NCI-H2196 treated with DMSO at 0.1 percent for 48 hours (cell line): ENCODE measurements around the gene NOX3.

Experiments
- DNase-seq: peaks from one replicate; lab custom pipeline; 2025; ENCODE audit not compliant: unreplicated experiment; lab: John Stamatoyannopoulos, UW

Gene NOX3

GRCh38 chr6:155436981-155437749 lies 18.5 kb downstream of the NOX3 start:
- no peak for DNase-seq

DNA sequence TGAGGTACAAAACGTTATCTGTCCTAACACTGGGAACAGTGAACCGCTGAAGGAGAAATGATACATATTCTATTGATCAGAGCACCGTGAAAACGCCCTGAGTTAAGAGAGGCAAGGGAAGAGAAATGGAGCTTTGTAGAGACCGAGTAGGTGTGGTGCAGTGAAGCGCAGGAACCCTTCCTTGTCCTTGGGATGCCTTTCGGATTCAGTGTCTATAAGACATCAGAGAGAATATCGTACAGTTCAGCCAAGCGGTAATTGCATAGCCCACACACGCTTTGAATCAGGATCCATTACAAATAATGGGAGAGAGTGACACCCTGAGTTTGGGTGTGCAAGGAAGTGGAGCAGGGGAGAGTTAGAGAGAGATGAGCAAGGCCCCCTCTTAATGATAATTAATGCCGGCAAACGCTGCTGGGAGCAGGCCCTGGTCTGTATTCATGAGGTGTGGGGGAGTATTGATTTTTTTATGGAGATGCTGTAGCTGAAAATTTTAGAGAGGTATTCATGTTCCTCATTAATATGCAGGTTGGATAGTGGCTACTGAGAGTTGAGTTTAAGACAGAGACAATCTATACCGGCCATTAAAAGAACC lies 20.7 kb downstream of the NOX3 start:
- no peak for DNase-seq

DNA sequence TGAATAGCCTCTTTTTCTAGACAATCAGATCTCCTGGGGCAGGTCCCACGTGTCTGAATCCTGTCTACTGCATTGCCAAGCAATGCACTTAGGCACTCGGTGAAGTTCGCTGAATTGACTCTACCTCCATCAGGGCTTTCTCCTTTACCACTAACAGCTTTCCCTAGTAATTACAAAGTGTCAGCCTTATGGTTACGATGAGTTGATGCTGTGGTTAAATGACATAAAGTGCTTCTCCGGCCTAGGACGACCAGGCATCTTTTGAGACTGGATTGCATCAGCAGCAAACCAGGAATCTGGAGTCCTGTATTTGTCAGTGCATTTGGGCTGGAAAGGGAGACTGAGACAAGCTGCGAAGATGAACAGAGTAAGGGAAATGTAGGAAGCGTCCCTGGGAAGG lies 21.5 kb downstream of the NOX3 start:
- no peak for DNase-seq

GRCh38 chr6:155432293-155432692 lies 23.3 kb downstream of the NOX3 start:
- DNase-seq = no peak

- no peak for DNase-seq
Measured at GRCh38 chr6:155429321-155429893, 26.2 kb downstream of the NOX3 start.

- no peak for DNase-seq
Measured at GRCh38 chr6:155426408-155426945, 29.2 kb downstream of the NOX3 start.

GRCh38 chr6:155424181-155424580 lies 31.5 kb downstream of the NOX3 start:
- DNase-seq = no peak

GRCh38 chr6:155422635-155423034 lies 33.0 kb downstream of the NOX3 start:
- no peak for DNase-seq

DNA sequence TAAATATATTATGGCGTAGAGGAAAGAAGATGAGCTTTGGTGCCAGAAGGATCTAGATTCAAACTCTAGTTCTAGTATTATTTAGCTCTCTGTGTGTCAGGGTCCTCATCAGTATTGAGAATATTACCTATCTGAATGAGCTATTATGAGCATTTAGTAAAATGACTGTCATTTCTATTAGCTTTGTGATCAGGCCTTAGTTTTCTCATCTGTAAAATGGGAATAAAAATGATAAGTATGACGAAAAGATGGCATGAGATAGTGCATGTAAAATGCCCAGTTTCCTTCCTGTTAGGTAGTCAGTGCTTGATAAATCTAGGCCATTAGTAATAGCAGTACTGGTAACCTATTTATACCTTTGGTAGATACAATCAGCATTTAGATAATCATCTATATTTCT lies 35.1 kb downstream of the NOX3 start:
- DNase-seq = no peak

DNA sequence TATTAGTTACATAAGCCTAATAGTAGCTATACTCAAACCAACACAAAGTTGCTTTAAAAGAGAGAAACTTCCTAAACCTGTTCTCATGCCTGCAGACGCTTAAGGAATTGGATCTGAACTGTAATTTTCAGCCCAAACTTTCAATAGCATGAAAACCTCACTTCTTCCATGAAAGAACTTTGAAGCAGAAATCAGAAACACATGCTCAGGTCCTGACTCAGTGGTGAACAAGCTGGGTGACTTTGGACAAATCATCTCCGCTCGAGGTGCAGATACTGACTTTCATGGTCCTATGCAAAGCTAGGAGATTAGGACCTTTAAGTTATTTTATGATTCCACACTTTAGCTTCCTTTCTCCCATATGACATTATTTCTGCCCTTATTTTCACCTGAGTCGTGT lies 36.5 kb downstream of the NOX3 start:
- DNase-seq = no peak

- DNase-seq = no peak
Measured at GRCh38 chr6:155418017-155418761, 37.5 kb downstream of the NOX3 start.

DNA sequence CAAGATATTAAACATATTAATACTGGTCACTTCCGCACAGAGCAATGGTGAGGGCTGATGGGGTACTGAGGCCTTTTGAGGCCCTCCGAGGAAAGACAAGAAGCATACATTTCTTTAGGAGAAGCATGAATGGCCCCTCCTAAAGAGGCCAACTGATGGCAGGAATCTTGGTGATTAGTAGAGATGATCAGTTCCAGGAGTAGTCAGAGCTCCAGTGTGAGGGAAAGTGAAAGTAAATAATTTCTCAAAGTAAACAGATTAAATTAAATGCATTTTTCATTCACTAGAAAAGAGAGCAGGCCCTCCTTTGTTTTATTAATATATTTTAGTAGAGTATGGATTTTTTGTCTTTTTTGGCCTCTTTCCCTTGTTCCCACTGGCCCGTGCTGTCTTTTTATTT lies 38.2 kb downstream of the NOX3 start:
- DNase-seq = no peak

- no peak for DNase-seq
Measured at GRCh38 chr6:155415953-155416352, 39.7 kb downstream of the NOX3 start.

DNA sequence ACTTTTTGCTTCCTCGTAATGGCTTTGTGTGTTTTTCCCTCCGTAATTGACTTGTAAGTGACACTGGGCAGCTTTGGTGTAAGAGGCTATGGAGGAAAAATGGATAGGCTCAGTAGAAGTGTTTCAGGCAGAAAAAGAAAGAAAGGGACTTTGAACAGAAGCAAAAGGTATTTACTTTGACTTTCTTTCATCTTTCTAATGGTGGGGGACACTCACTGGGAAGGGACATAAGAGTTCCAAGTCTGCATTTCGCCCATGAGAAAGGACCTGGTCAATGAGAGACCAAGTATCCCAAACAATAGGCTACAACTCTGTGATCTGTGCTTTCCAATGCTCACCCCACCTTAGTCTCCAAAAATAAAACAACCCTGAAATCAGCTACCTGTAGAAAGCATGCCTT lies 41.6 kb downstream of the NOX3 start:
- DNase-seq = no peak

DNA sequence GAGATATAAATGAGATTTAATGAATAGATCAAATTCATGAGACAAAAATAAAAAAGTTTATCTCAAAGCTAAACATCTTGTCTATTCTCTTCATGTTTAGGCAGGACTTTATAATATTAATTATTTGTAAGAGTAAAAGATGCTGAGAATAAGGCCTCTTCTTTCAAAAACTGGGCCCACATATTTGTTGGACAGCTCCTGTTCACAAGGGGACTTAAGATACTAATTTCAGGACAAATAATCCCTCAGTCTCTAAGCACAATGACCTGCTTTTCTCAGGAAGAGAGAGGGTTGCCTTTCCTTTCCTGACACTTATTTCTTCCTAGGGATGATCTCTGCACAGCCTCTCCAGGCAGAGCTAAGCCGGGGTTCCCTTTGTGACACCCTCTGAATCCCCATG lies 43.3 kb downstream of the NOX3 start:
- no peak for DNase-seq

GRCh38 chr6:155411154-155412052 lies 44.2 kb downstream of the NOX3 start:
- DNase-seq = no peak

DNA sequence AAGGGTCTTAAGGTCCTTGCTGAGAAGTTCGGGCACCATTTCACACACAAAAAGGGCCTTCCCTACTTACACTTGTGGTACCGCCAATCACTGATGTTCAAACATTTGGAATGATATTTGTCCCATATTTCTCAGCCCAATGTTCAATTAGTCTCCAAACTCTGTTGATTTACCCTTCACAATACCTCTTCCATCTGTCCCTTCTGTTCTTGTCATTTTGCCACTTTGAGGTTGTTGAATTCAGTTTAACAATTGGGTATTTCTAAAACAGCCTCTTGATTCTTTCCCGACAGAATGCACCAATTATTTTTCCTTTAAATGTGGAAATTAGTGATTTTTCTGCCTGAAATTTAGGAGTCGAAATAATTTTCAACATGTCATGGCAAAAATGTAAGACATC lies 46.2 kb downstream of the NOX3 start:
- no peak for DNase-seq

GRCh38 chr6:155408981-155409380 lies 46.7 kb downstream of the NOX3 start:
- no peak for DNase-seq

GRCh38 chr6:155408231-155408630 lies 47.4 kb downstream of the NOX3 start:
- DNase-seq = no peak

- no peak for DNase-seq
Measured at GRCh38 chr6:155406801-155407200, 48.8 kb downstream of the NOX3 start.

GRCh38 chr6:155404937-155405336 lies 50.7 kb downstream of the NOX3 start:
- no peak for DNase-seq
